SK-N-SH treated with all-trans-retinoic acid at 6 μM for 48 hours (cell line): ENCODE data around the gene CHST12.

ENCODE experiments used
- ESRRG ChIP-seq: fragments of 250-450 bp; sonication (Bioruptor Pico); IDR thresholded peaks from 2 replicates; pipeline ENCODE4 v1.6.1; 2021; ENCODE audit warnings: mild to moderate bottlenecking
- GLIS3 ChIP-seq: fragments of 250-450 bp; sonication (Bioruptor Pico); IDR thresholded peaks from 2 replicates; pipeline ENCODE4 v1.5.0; 2020; ENCODE audit warnings: mild to moderate bottlenecking, moderate library complexity
- OSR1 ChIP-seq: fragments of 250-450 bp; sonication (Bioruptor Pico); IDR thresholded peaks from 2 replicates; pipeline ENCODE4 v1.8.0; 2022; ENCODE audit warnings: moderate library complexity, mild to moderate bottlenecking, inconsistent platforms
- PPARA ChIP-seq: fragments of 250-450 bp; sonication (Bioruptor Pico); IDR thresholded peaks from 2 replicates; pipeline ENCODE4 v1.5.0; 2020; ENCODE audit warnings: mild to moderate bottlenecking, borderline replicate concordance
- RARB ChIP-seq: fragments of 250-450 bp; sonication (Bioruptor Pico); IDR thresholded peaks from 2 replicates; pipeline ENCODE4 v1.8.0; 2021; ENCODE audit warnings: mild to moderate bottlenecking, moderate library complexity
- SNAI2 ChIP-seq: fragments of 250-450 bp; sonication (Bioruptor Pico); IDR thresholded peaks from 2 replicates; pipeline ENCODE4 v1.5.0; 2020; ENCODE audit warnings: mild to moderate bottlenecking, moderate library complexity
- TCF4 ChIP-seq: fragments of 250-450 bp; sonication (Bioruptor Pico); IDR thresholded peaks from 2 replicates; pipeline ENCODE4 v1.8.0; 2021; ENCODE audit warnings: mild to moderate bottlenecking, moderate library complexity, borderline replicate concordance
- ZFP3 ChIP-seq: fragments of 250-450 bp; sonication (Bioruptor Pico); IDR thresholded peaks from 2 replicates; pipeline ENCODE4 v1.5.0; 2020; ENCODE audit warnings: mild to moderate bottlenecking, moderate library complexity
- ZFP30 ChIP-seq: fragments of 450-650 bp; formaldehyde crosslinking; IDR thresholded peaks from 2 replicates; pipeline ENCODE4 v1.5.0; 2022; ENCODE audit warnings: mild to moderate bottlenecking, moderate library complexity
- ZNF565 ChIP-seq: fragments of 450-650 bp; formaldehyde crosslinking; conservative IDR thresholded peaks from 2 replicates; pipeline ENCODE4 v1.5.0; 2020; ENCODE audit warnings: low read depth, mild to moderate bottlenecking, moderate library complexity
- ZNF70 ChIP-seq: fragments of 450-650 bp; formaldehyde crosslinking; IDR thresholded peaks from 2 replicates; pipeline ENCODE4 v1.5.0; 2020; ENCODE audit warnings: mild to moderate bottlenecking, moderate library complexity
- ZNF8 ChIP-seq: fragments of 450-650 bp; formaldehyde crosslinking; IDR thresholded peaks from 2 replicates; pipeline ENCODE4 v1.5.0; 2020; ENCODE audit warnings: mild to moderate bottlenecking, moderate library complexity
- TF ChIP-seq, protein P1 (sequence below): fragments of 250-450 bp; sonication (Bioruptor Pico); IDR thresholded peaks from 2 replicates; pipeline ENCODE4 v1.8.0; 2020; ENCODE audit warnings: mild to moderate bottlenecking, moderate library complexity, borderline replicate concordance
- TF ChIP-seq, protein P2 (sequence below): fragments of 250-450 bp; sonication (Bioruptor Pico); IDR thresholded peaks from 2 replicates; pipeline ENCODE4 v1.5.1; 2020; ENCODE audit warnings: low read depth, mild to moderate bottlenecking, moderate library complexity

DNA sequence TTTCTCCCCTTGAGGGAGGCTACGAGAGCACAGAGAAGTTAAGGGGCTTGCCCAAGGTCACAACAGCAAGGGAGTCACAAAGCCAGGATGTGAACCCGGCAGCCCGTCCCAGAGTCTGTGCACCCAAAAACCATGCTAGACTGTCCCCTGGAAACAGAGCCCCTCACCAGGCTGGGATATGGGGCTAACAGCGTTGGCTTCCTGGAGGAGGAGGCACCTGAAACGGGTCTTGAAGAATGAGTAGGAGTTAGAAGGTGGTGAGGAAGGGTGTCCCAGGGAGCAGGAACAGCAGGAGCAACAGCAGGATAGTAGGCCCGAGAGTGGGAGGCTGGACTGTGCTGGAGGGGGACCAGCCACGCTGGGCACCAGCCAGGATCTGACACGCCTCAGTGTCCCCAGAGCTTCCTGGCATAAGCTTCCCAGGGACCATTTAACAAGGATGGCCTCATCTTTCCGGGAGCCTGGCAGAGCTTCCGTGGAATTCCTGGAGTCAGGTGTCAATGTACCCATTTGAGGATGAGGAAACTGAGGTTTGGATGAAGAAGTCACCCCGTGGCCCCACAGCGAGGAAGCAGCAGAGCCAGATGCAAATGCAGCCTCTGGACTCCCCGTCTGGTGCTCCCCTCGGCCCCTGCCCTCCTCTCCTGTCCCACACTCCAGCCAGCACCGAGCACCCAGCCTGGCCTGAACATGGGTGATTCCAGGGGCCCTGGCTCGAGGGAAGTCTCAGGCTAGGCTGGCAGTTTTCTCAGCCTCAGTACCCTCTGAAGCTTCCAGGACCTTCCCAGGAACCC lies 76.1 kb downstream of the CHST12 start:
- no peak for TF ChIP-seq TCF4 (CRISPR knock-in tag)
- TF ChIP-seq GLIS3 (CRISPR knock-in tag) = no peak
- no peak for TF ChIP-seq PPARA (CRISPR knock-in tag)
- TF ChIP-seq, protein P1, sequence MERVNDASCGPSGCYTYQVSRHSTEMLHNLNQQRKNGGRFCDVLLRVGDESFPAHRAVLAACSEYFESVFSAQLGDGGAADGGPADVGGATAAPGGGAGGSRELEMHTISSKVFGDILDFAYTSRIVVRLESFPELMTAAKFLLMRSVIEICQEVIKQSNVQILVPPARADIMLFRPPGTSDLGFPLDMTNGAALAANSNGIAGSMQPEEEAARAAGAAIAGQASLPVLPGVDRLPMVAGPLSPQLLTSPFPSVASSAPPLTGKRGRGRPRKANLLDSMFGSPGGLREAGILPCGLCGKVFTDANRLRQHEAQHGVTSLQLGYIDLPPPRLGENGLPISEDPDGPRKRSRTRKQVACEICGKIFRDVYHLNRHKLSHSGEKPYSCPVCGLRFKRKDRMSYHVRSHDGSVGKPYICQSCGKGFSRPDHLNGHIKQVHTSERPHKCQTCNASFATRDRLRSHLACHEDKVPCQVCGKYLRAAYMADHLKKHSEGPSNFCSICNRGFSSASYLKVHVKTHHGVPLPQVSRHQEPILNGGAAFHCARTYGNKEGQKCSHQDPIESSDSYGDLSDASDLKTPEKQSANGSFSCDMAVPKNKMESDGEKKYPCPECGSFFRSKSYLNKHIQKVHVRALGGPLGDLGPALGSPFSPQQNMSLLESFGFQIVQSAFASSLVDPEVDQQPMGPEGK (CRISPR knock-in tag) = no peak
- no peak for TF ChIP-seq ZFP30 (CRISPR knock-in tag)
- no peak for TF ChIP-seq SNAI2
- TF ChIP-seq, protein P2, sequence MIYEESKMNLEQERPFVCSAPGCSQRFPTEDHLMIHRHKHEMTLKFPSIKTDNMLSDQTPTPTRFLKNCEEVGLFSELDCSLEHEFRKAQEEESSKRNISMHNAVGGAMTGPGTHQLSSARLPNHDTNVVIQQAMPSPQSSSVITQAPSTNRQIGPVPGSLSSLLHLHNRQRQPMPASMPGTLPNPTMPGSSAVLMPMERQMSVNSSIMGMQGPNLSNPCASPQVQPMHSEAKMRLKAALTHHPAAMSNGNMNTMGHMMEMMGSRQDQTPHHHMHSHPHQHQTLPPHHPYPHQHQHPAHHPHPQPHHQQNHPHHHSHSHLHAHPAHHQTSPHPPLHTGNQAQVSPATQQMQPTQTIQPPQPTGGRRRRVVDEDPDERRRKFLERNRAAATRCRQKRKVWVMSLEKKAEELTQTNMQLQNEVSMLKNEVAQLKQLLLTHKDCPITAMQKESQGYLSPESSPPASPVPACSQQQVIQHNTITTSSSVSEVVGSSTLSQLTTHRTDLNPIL (CRISPR knock-in tag) = no peak
- no peak for TF ChIP-seq ESRRG (CRISPR knock-in tag)
- TF ChIP-seq OSR1 (CRISPR knock-in tag) = no peak
- TF ChIP-seq RARB (CRISPR knock-in tag) = no peak
- TF ChIP-seq ZNF8 (CRISPR knock-in tag) = no peak
- peak; percentile 97 for TF ChIP-seq ZFP3 (CRISPR knock-in tag)
- TF ChIP-seq ZNF565 (CRISPR knock-in tag) = no peak
- TF ChIP-seq ZNF70 = no peak
